Pancreas (tissue), 10 donors: ENCODE data around the gene MEG3. TPM values are rescaled to one million over a fixed set of nuclear protein-coding genes. Genes with fewer than 3 reads are reported as not detected.

Experiments used
- ATAC-seq, 4 donors: fragments of 200-7000 bp; cut with Tn5 transposase; one replicate each; pipeline versions ENCODE4 v1.8.0 to v1.9.1; 2020; ENCODE audit warnings: mild to moderate bottlenecking in 4 of 4, moderate library complexity in 4 of 4
- DNase-seq, 6 donors: peaks; one replicate each; pipeline ENCODE4 v3.0.0-alpha.2; 2020
- FAIRE-seq: peaks from 2 replicates; lab custom pipeline; 2012; peaks lifted over from hg19 to GRCh38; lab: Jason Lieb, UNC
- H3K27ac ChIP-seq, 4 donors: fragments of 200-600 bp; sonication (generic); 1 replicate in 3 of 4; 2 replicates in 1 of 4; pipeline versions ENCODE4 v1.5.0 to v1.8.0; 2020
- H3K27me3 ChIP-seq, 4 donors: fragments of 200-600 bp; one replicate each; pipeline ENCODE4 v1.8.0; 2021
- H3K36me3 ChIP-seq, 3 donors: fragments of 200-600 bp; sonication (generic) in 1 of 3; one replicate each; pipeline versions ENCODE4 v1.5.0 to v1.8.0; 2020 to 2021
- H3K4me1 ChIP-seq, 3 donors: fragments of 200-600 bp; one replicate each; pipeline ENCODE4 v1.8.0; 2021
- H3K4me3 ChIP-seq, 4 donors: fragments of 200-600 bp; sonication (generic) in 2 of 4; one replicate each; pipeline versions ENCODE4 v1.5.0 to v1.8.0; 2020 to 2021
- H3K9me3 ChIP-seq, 4 donors: fragments of 200-600 bp; one replicate each; pipeline ENCODE4 v1.8.0; 2021
- CTCF ChIP-seq, 4 donors: fragments of 200-600 bp; sonication (generic) in 3 of 4; IDR thresholded peaks; one replicate each; pipeline versions ENCODE4 v1.5.0 to v1.8.0; 2021; ENCODE audit warnings: antibody characterized with exemption in 4 of 4
- WGBS, 2 donors: extraction: QIAGEN DNeasy Blood & Tissue Kit; methylation state at CpG; one replicate each; pipeline ENCODE4 v1.1.7; 2013; 5-methylcytosine and 5-hydroxymethylcytosine counted together
- intact Hi-C, 3 donors: fragments of 100-400 bp; cut with DNase I; formaldehyde crosslinking; loops; one replicate each; pipeline versions ENCODE4 v1.11.1 to v1.14.2; 2022
- polyA plus RNA-seq, 2 donors: library from polyadenylated mRNA; stranded (reverse); fragments of 200-250 nt; gene quantifications; one replicate each; pipeline ENCODE4 v1.2.3, GENCODE V29; 2013
- total RNA-seq, 6 donors: library from RNA; stranded (reverse); fragmentation: NEBNext Ultra II Directional in 4 of 6; extraction: Animal tissue kit (Norgen Biotek cat#: 25700) in 4 of 6; gene quantifications; one replicate each; pipeline versions ENCODE4 v1.2.1 to v1.2.4, GENCODE V29; 2021 to 2023
- donor health status: healthy with polysubstance abuse.
- donor health status: DM: no; HTN: no; CAD: no; lungs with moderate emphysema.
- donor health status: DM: no; HTN: no; CAD: no.
- donor health status: control.
- donor health status: control.
- donor health status: Bipolar disorder and iron deficiency.
- donor health status: DM: yes; HTN: yes; CAD: no.
- donor health status: DM: no; HTN: no; CAD: no.
- donor health status: DM: no; HTN: no; CAD: no.
- donor health status: DM: yes; HTN: yes; CAD: no.

Gene MEG3
- total and polyA plus RNA-seq, 8 donors = 78.8 to 1,150 (median 332) TPM

- intact Hi-C loops = loop anchor here in 1 of 3 donors (10.0 kb wide), 2 partner anchors 110 to 160 kb away; no protein-coding TSS in a partner anchor
- DNase-seq (peak in 1 of 6 donors; percentile 22), ATAC-seq (no peak), FAIRE-seq (no peak)
- Histone ChIP-seq H3K36me3 (no peaks in the 10 kb centered on the region), H3K27ac (no peak overlapping the region), H3K4me1 (peaks cover 0 to 5% (median 0%) of the 10 kb centered on the region in 3 donors), H3K4me3 (peak overlapping the region in 1 of 4 donors; percentile 52), H3K9me3 (no peaks in the 10 kb centered on the region), H3K27me3 (no peaks in the 10 kb centered on the region)
- TF ChIP-seq CTCF (IDR thresholded peaks at IDR 0.05) = no peak
- 73 to 81% methylated on average over 36 of the region's 36 CpGs for WGBS, 2 donors
Measured at GRCh38 chr14:100824901-100825712, 811 bp upstream of the MEG3 start.

DNA sequence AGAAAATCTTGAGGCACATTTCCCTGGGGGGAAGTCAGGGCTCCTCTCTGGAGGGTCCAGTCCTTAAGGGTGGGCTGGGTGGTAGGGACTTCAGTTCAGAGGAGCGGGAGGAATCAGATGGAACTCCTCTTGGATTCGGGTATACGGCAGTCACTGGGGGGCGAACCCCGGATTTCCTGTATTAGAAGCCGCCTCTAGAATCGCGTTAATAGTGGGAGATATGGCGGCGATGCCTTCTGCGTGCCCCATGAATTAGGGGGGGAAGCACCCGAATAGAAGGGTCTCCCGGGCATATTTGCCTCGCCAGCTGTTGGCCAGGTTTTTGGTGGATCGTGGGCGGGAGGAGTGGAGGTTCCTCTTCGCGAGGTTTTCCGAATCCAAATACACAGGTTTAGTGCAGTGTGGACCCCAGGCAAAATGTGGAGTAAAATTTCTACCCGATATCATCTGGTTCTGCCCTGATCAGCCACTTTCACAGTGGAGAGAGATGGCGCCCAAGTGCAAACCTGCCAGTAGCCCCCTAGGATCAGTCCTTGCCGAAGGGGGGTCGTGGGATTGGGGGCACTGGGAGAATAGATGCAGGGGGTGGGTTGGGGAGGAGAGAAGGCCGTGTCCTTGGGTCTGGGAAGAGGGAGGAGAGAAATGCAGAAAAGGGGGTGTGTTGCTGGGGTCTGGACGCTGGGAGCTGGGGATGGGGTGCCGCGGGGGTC, 628 bp downstream of the MEG3 start:
- H3K27me3 ChIP-seq = no peaks in the 10 kb centered on the region
- H3K4me1 ChIP-seq = peaks cover 0 to 5% (median 0%) of the 10 kb centered on the region in 3 donors
- FAIRE-seq (no peak), DNase-seq (no peak), ATAC-seq (peak in 3 of 4 donors; percentile 7 to 17 (median 7))
- WGBS, 2 donors = 44 to 50% methylated on average over 27 of the region's 27 CpGs
- no peak for TF ChIP-seq CTCF (IDR thresholded peaks at IDR 0.05)
- H3K27ac ChIP-seq = peak overlapping the region in 2 of 4 donors; percentile 70 to 73
- no peaks in the 10 kb centered on the region for H3K36me3 ChIP-seq
- peak overlapping the region; percentile 10 to 52 (median 31) for H3K4me3 ChIP-seq
- no peaks in the 10 kb centered on the region for H3K9me3 ChIP-seq
- intact Hi-C loops = loop anchor here in 1 of 3 donors (10.0 kb wide), 2 partner anchors 112 to 162 kb away; no protein-coding TSS in a partner anchor

GRCh38 chr14:100827101-100828021, 1.4 kb downstream of the MEG3 start:
- no peaks in the 10 kb centered on the region for H3K36me3 ChIP-seq
- FAIRE-seq (no peak), DNase-seq (peak in 4 of 6 donors; percentile 40 to 81 (median 62)), ATAC-seq (peak; percentile 49 to 60 (median 56))
- peak overlapping the region in 2 of 4 donors; percentile 70 to 73 for H3K27ac ChIP-seq
- H3K9me3 ChIP-seq = no peaks in the 10 kb centered on the region
- WGBS, 2 donors = 53 to 56% methylated on average over 59 to 61 of the region's 61 CpGs
- peak in 2 of 4 donors; percentile 13 to 28 for TF ChIP-seq CTCF (IDR thresholded peaks at IDR 0.05)
- H3K4me1 ChIP-seq = peaks cover 0 to 2% (median 0%) of the 10 kb centered on the region in 3 donors
- no peaks in the 10 kb centered on the region for H3K27me3 ChIP-seq
- H3K4me3 ChIP-seq = peak overlapping the region; percentile 5 to 52 (median 31)
- intact Hi-C loops = loop anchor here in 1 of 3 donors (10.0 kb wide), 2 partner anchors 113 to 163 kb away; no protein-coding TSS in a partner anchor

GRCh38 chr14:100828031-100828769, 2.3 kb downstream of the MEG3 start:
- WGBS, 2 donors = 46 to 53% methylated on average over 18 to 26 of the region's 26 CpGs
- Histone ChIP-seq H3K27me3 (no peaks in the 10 kb centered on the region), H3K9me3 (no peaks in the 10 kb centered on the region), H3K4me3 (peak overlapping the region; percentile 5 to 52 (median 29)), H3K4me1 (no peaks in the 10 kb centered on the region), H3K36me3 (no peaks in the 10 kb centered on the region), H3K27ac (peak overlapping the region in 1 of 4 donors; percentile 73)
- intact Hi-C loops = loop anchor here in 1 of 3 donors (10.0 kb wide), 2 partner anchors 113 to 163 kb away; no protein-coding TSS in a partner anchor
- FAIRE-seq = no peak
- TF ChIP-seq CTCF (IDR thresholded peaks at IDR 0.05) = peak in 3 of 4 donors; percentile 21 to 38 (median 33)
- ATAC-seq = peak; percentile 54 to 69 (median 66)
- peak; percentile 17 to 85 (median 57) for DNase-seq
